ENCODE data around the gene FSHR. TPM values are rescaled to one million over a fixed set of nuclear protein-coding genes. Genes with fewer than 3 reads are reported as not detected.

The FSHR gene
- total RNA-seq, 3 donors from 2014 or later: not detected

DNA sequence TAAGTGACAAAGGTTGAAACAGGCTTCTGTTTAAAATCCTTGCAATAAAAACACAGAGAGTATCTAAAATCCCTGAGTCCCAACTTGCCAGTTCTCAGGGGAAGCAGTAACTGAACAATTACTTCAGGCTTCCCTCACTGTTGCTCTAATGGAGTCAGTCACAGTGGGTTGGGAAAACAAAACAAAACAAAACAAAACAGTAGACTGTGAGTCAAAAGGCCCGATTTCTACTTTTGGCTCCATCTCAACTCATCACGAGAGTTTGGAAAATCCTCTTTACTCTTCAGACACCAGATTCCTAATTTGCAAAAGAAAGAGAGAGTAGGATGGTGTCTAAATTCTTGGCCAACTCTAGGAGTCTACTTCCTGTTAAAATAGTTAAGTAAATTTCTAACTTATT lies 1.1 kb downstream of the FSHR start:
- Mint-ChIP-seq H3K4me1 (ENCODE audit: low read depth) (no peaks in the 10 kb centered on the region), H3K4me3 (no peak overlapping the region), H3K36me3 (ENCODE audit: insufficient read depth) (no peaks in the 10 kb centered on the region), H3K9me3 (peaks cover 9% of the 10 kb centered on the region), H3K27me3 (ENCODE audit: low read depth) (no peaks in the 10 kb centered on the region)
- ATAC-seq (no peak), DNase-seq (no peak)

DNA sequence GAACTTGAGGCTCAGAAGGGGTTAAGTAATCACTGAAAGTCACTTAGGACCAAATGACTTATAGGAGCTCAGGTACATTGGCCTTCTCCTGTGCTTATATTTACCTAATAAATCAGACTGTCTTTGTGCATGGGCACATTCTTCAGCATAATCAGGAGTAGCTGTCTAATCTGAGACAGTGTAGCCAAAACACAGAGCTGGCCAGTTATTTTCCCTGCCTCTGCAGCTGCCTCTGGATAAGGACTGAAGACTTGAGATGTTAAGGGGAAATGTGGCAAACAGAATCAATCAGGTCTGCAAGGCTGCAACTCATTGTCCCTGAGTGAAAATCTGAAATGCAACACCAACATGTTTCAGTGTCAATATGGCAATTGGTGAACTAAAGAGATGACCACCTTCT lies 1.5 kb downstream of the FSHR start:
- Mint-ChIP-seq H3K36me3 (ENCODE audit: insufficient read depth) (no peaks in the 10 kb centered on the region), H3K9me3 (peaks cover 9% of the 10 kb centered on the region), H3K4me3 (no peak overlapping the region), H3K4me1 (ENCODE audit: low read depth) (no peaks in the 10 kb centered on the region), H3K27me3 (ENCODE audit: low read depth) (no peaks in the 10 kb centered on the region)
- ATAC-seq (no peak), DNase-seq (no peak)

- DNase-seq (no peak), ATAC-seq (no peak)
- Mint-ChIP-seq H3K36me3 (ENCODE audit: insufficient read depth) (no peaks in the 10 kb centered on the region), H3K4me1 (ENCODE audit: low read depth) (no peaks in the 10 kb centered on the region), H3K9me3 (peaks cover 4% of the 10 kb centered on the region), H3K4me3 (no peak overlapping the region), H3K27me3 (ENCODE audit: low read depth) (no peaks in the 10 kb centered on the region)
Observed at GRCh38 chr2:49146401-49146800, 7.9 kb downstream of the FSHR start.

DNA sequence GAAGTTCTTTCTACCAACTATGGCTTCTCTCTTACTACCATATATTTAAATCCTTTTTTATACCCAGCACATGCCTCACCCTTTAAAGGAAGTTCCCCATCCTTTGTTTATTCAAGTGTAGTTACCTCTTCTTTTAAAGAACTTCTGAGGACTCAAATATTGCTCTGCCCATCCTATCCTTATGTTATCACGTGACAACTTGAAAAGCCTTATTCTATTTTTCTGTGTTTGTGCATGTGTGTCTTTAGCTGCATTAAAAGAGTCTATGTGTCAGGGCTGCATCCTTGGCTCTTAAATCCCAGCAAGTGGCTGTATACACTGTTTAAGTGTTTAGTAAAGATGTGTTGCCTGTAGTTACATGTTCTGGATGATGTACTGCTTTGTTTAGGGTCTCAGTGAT lies 22.5 kb downstream of the FSHR start:
- no peaks in the 10 kb centered on the region for H3K4me1 Mint-ChIP-seq (ENCODE audit: low read depth)
- H3K4me3 Mint-ChIP-seq: no peak overlapping the region
- no peak for DNase-seq
- no peaks in the 10 kb centered on the region for H3K36me3 Mint-ChIP-seq (ENCODE audit: insufficient read depth)
- no peaks in the 10 kb centered on the region for H3K27me3 Mint-ChIP-seq (ENCODE audit: low read depth)
- no peak for ATAC-seq
- peaks cover 14% of the 10 kb centered on the region for H3K9me3 Mint-ChIP-seq

- no peak for DNase-seq
- H3K9me3 Mint-ChIP-seq: peaks cover 23% of the 10 kb centered on the region
- H3K36me3 Mint-ChIP-seq (ENCODE audit: insufficient read depth): no peaks in the 10 kb centered on the region
- no peaks in the 10 kb centered on the region for H3K27me3 Mint-ChIP-seq (ENCODE audit: low read depth)
- H3K4me1 Mint-ChIP-seq (ENCODE audit: low read depth): no peaks in the 10 kb centered on the region
- no peak overlapping the region for H3K4me3 Mint-ChIP-seq
- ATAC-seq: no peak
Observed at GRCh38 chr2:49129034-49129433, 25.3 kb downstream of the FSHR start.

GRCh38 chr2:49123600-49123999 lies 30.7 kb downstream of the FSHR start:
- DNase-seq (no peak), ATAC-seq (no peak)
- H3K4me3 Mint-ChIP-seq: no peak overlapping the region
- H3K9me3 Mint-ChIP-seq: peaks cover 13% of the 10 kb centered on the region
- no peaks in the 10 kb centered on the region for H3K4me1 Mint-ChIP-seq (ENCODE audit: low read depth)
- H3K27me3 Mint-ChIP-seq (ENCODE audit: low read depth): no peaks in the 10 kb centered on the region
- no peaks in the 10 kb centered on the region for H3K36me3 Mint-ChIP-seq (ENCODE audit: insufficient read depth)

DNA sequence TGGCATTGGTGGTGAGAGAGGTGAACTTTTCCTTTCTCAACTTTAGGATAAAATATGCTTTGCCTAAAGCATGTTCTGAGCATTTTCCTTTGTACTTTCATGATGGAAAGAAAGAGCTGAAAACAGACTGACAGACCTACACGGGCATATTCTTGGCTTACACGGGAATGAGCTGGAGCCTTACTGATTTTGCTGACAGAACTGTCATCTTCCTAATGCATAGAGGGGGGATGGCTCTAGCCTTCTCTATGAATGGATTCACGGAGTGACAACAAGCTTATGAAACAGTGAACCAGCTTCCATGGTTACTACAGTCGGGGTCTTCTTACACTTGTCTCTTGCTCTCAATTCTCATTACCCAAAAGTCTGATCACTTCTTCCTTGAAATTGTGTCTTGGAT lies 32.2 kb downstream of the FSHR start:
- H3K4me1 Mint-ChIP-seq (ENCODE audit: low read depth): no peaks in the 10 kb centered on the region
- ATAC-seq (no peak), DNase-seq (no peak)
- H3K27me3 Mint-ChIP-seq (ENCODE audit: low read depth): no peaks in the 10 kb centered on the region
- peaks cover 10% of the 10 kb centered on the region for H3K9me3 Mint-ChIP-seq
- H3K36me3 Mint-ChIP-seq (ENCODE audit: insufficient read depth): no peaks in the 10 kb centered on the region
- no peak overlapping the region for H3K4me3 Mint-ChIP-seq

DNA sequence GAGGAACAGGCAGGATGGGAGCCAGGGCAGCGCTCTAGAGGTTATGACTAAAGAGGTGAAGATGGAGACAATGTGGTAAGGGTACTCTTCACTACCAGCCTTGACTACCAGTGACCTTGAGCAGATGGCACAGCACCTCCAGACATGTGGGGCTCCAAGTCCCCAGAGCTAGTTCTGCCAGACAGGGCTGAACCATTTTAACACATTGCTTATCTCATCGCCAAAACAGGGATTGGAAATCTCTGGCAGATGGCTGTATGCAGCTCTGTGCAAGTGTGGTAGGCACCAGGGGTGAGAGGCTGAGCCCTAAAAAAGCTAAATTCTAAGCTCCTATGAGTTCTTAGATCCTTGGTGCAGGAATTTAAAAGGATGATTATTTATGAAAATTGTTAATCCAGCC lies 41.3 kb downstream of the FSHR start:
- H3K4me3 Mint-ChIP-seq: no peak overlapping the region
- no peaks in the 10 kb centered on the region for H3K4me1 Mint-ChIP-seq (ENCODE audit: low read depth)
- DNase-seq (no peak), ATAC-seq (no peak)
- H3K36me3 Mint-ChIP-seq (ENCODE audit: insufficient read depth): no peaks in the 10 kb centered on the region
- no peaks in the 10 kb centered on the region for H3K9me3 Mint-ChIP-seq
- H3K27me3 Mint-ChIP-seq (ENCODE audit: low read depth): no peaks in the 10 kb centered on the region

DNA sequence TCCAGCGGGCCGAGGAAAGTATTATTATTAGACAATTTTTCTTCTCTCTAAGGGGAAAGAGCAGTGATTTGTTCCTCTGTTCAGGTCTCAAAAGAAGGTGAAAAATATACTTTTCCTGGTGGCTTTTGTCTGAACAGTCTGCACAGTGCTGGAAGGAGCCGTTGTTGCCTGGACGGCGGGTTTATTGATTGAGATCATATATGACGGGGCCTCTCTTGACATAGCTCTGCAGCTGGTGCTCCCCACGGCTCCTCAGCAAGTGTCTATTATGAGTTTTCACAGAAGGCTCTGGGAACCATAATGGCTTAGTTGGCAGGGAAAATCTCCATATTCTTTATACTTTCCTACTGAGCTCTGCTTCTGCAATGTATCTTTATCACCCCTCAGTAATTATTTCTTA lies 42.9 kb downstream of the FSHR start:
- Mint-ChIP-seq H3K9me3 (peaks cover 4% of the 10 kb centered on the region), H3K36me3 (ENCODE audit: insufficient read depth) (no peaks in the 10 kb centered on the region), H3K4me3 (no peak overlapping the region), H3K4me1 (ENCODE audit: low read depth) (no peaks in the 10 kb centered on the region), H3K27me3 (ENCODE audit: low read depth) (no peaks in the 10 kb centered on the region)
- DNase-seq (no peak), ATAC-seq (no peak)

DNA sequence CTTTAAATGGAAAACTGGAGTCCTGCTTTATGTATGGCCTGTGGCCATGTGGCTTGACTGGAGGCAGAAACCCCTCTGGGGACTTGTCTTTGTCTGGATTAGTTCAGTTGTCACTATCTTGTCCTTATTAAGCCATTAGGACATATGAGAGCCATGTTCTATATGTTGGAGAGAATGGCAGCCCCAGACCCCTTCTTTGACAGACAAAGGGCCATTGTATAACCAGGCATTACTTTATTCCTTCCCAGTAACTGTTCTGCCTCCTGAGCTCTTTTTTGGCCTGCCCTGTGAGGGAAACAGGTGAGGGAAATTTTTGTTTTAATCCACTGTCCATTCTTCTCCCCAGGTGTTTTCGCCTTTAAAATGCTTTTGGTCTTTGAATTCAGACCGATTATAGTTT lies 43.3 kb downstream of the FSHR start:
- Mint-ChIP-seq H3K36me3 (ENCODE audit: insufficient read depth) (no peaks in the 10 kb centered on the region), H3K9me3 (peaks cover 4% of the 10 kb centered on the region), H3K4me1 (ENCODE audit: low read depth) (no peaks in the 10 kb centered on the region), H3K4me3 (no peak overlapping the region), H3K27me3 (ENCODE audit: low read depth) (no peaks in the 10 kb centered on the region)
- no peak for ATAC-seq
- DNase-seq: no peak

DNA sequence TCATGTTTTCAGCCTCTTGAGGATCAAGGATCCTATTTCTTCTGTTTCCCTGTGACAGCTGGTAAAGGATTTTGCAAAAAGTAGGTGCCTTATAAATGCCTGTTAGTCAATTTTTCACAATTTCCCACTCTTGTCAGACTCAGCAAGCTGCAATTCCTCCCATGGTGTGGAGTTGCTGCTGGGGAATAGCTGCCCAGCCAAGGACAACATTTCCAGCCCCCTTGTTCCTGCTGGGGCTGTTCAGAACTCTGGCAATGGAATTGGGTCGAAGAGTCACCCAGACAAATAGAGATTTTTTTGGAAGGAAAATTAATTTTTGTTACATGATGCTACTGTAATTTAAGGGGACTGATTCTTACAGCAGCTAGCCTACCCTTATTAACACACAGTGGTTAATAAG lies 43.7 kb downstream of the FSHR start:
- H3K4me1 Mint-ChIP-seq (ENCODE audit: low read depth): no peaks in the 10 kb centered on the region
- no peak for DNase-seq
- H3K4me3 Mint-ChIP-seq: no peak overlapping the region
- no peak for ATAC-seq
- H3K9me3 Mint-ChIP-seq: peaks cover 4% of the 10 kb centered on the region
- H3K27me3 Mint-ChIP-seq (ENCODE audit: low read depth): no peaks in the 10 kb centered on the region
- no peaks in the 10 kb centered on the region for H3K36me3 Mint-ChIP-seq (ENCODE audit: insufficient read depth)

- no peak overlapping the region for H3K4me3 Mint-ChIP-seq
- peaks cover 4% of the 10 kb centered on the region for H3K9me3 Mint-ChIP-seq
- ATAC-seq (no peak), DNase-seq (no peak)
- no peaks in the 10 kb centered on the region for H3K36me3 Mint-ChIP-seq (ENCODE audit: insufficient read depth)
- no peaks in the 10 kb centered on the region for H3K27me3 Mint-ChIP-seq (ENCODE audit: low read depth)
- no peaks in the 10 kb centered on the region for H3K4me1 Mint-ChIP-seq (ENCODE audit: low read depth)
Observed at GRCh38 chr2:49108851-49109250, 45.5 kb downstream of the FSHR start.

DNA sequence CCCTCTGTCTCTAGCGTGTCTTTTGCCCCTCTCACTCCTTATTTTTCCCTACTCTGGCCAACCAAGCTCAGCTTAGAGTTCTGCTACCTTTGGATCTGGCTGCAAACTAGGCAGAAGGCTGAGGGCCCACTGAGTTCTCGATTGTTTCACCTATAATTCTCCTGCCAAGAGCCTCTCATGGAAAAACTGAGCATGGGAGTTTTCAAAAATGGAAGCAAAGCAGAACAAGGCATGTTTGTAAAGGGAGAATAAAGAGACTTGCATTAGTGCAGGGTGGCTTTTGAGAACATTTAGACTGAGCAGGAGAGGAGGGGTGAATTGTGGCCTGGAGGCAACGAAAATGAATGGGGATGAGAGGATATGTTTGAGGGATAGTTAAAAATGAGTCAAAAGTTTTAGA lies 45.9 kb downstream of the FSHR start:
- H3K36me3 Mint-ChIP-seq (ENCODE audit: insufficient read depth): no peaks in the 10 kb centered on the region
- H3K4me1 Mint-ChIP-seq (ENCODE audit: low read depth): no peaks in the 10 kb centered on the region
- no peaks in the 10 kb centered on the region for H3K27me3 Mint-ChIP-seq (ENCODE audit: low read depth)
- DNase-seq: no peak
- H3K9me3 Mint-ChIP-seq: peaks cover 4% of the 10 kb centered on the region
- H3K4me3 Mint-ChIP-seq: no peak overlapping the region
- no peak for ATAC-seq

DNA sequence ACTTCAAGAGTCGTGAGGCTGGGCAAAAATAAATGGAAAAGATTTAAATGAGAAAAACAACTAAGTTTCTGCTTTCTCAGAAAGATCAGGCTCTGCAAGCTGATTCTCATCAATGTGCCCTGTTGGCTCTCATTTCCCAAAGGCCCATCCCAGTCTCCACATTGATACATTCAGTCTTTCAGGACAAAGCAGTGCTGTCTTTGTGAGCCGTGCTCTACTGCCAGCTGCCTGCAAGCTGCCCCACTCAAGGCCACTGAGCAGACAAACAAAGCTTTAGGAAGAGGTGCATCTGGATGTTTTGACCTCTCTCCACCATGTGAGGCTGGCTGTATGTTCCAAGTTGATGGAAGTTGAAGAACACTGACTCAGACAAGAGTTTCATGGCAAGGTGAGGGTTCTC lies 48.8 kb downstream of the FSHR start:
- Mint-ChIP-seq H3K4me3 (no peak overlapping the region), H3K4me1 (ENCODE audit: low read depth) (no peaks in the 10 kb centered on the region), H3K27me3 (ENCODE audit: low read depth) (no peaks in the 10 kb centered on the region), H3K36me3 (ENCODE audit: insufficient read depth) (no peaks in the 10 kb centered on the region), H3K9me3 (peaks cover 4% of the 10 kb centered on the region)
- DNase-seq (no peak), ATAC-seq (no peak)

- Mint-ChIP-seq H3K4me1 (ENCODE audit: low read depth) (no peaks in the 10 kb centered on the region), H3K4me3 (no peak overlapping the region), H3K9me3 (peaks cover 2% of the 10 kb centered on the region), H3K27me3 (ENCODE audit: low read depth) (no peaks in the 10 kb centered on the region), H3K36me3 (ENCODE audit: insufficient read depth) (no peaks in the 10 kb centered on the region)
- ATAC-seq: no peak
- DNase-seq: no peak
Observed at GRCh38 chr2:49102146-49102545, 52.2 kb downstream of the FSHR start.

DNA sequence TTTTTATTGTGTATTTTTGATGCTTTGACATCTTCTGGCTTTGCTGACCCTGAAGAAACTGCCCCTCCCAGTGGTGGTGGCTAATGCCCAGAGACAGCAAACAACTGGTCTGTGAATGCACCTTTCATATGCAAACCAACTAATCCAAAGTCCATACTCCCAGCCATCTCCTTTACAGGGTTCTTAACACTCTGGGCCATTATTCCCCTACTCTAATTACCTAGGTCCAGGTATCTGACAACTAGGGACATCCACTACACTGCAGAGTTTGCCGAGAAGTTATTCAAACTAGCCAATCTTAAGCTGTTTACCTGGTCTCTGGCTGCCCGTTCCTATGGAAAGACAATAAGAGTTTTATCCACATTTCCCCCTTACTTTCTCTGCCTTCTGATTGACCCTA lies 73.6 kb downstream of the FSHR start:
- no peaks in the 10 kb centered on the region for H3K27me3 Mint-ChIP-seq (ENCODE audit: low read depth)
- H3K4me3 Mint-ChIP-seq: no peak overlapping the region
- DNase-seq (no peak), ATAC-seq (no peak)
- no peaks in the 10 kb centered on the region for H3K4me1 Mint-ChIP-seq (ENCODE audit: low read depth)
- no peaks in the 10 kb centered on the region for H3K36me3 Mint-ChIP-seq (ENCODE audit: insufficient read depth)
- H3K9me3 Mint-ChIP-seq: peaks cover 4% of the 10 kb centered on the region

Data from activated T-cell treated with anti-CD3 and anti-CD28 coated beads, Interleukin-2, amount 50 U/mL, for 4 hours (primary cell).